NCI-H524 (cell line): ENCODE measurements around the gene ASB7.

Experiments used
- DNase-seq, 2 experiments: peaks; one replicate each; lab custom pipeline; 2025; lab: John Stamatoyannopoulos, UW

The ASB7 gene

DNA sequence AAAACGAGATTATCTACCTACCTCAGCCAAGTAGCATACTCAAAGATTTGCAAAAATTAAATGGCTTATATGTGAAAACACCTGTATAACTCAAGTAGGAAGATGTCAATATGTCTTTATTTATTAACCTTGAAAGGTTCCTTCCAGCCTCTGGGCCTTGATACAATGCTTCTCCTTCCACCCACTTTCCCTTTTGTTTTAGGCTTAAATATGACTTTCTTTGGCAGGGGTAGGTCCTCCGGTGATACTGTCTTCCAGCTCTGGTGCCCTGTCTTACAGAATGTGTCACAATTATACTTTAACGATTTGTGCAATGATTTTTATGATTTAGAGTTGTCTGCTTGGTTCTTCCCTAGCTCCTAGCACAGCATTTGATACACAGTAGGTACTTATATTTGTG is 4.5 kb upstream of the ASB7 start:
- no peak for DNase-seq

DNA sequence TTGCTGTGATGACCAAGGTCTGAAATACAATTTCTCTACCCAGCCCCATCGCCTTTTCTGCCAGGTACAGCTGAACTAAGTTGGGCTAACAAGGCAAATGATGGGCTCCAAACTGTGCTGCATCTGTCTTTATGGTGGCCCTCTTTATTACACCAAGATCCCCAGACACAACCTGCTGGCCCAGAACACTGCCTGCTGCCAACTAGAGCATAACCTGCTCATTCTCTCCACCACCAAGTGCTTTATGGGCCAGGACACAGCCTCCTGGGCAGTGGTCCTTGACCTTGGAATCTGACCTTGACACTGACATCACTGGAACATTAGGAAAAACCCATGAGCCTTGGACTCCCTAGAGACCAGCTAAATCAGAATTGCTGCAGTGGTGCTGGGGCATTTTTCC is 3.7 kb upstream of the ASB7 start:
- no peak for DNase-seq

DNA sequence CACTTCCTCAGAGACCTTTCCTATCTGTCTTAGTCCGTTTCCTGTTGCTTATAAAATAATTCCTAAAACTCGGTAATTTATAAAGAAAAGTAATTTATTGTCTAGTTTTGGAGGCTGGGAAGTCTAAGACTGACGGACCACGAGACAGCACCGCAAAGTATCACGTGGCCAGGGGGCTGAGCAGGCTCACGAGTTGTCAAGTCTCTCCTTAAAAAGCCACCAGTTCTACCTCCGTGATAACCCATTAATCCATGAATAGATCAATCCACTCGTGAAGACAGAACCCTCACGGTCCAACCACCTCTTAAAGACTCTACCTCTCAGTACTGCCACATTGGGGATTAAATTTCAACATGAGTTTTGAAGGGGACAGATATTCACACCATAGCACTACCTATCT is 1.2 kb upstream of the ASB7 start:
- peak in 1 of 2 experiments; percentile 43 for DNase-seq

- DNase-seq, result peak; percentile 77 to 83
Observed at GRCh38 chr15:100601617-100602063, 749 bp upstream of the ASB7 start.

DNA sequence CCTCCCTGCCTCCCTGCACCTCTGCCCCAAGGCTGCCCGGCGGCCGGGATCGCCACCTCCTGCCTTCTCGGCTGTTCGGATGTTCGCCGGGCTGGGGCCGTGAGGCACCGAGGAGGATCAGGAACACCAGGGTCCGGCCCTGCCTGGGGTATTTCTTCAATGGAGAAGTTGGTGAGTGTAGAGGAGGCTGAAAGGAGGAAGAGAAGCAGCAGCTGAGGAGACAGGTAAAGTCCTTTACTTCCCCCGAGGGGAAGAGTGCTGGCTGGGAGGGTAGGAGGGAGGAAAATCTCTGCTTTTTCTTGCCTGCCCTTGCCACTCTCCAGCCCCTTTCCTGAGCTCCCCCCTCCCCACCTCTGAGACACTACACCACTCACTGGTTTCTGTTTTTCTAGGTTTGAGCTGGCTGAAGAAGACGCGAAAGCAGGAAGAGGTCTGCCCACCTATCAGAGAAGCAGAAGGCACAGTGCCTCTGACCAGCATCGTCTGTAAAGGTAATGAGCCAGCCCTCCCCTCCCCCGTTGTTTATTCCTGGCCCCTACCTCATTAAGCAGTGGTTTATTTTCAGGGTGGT is 519 bp downstream of the ASB7 start:
- DNase-seq, result peak in 1 of 2 experiments; percentile 32

DNA sequence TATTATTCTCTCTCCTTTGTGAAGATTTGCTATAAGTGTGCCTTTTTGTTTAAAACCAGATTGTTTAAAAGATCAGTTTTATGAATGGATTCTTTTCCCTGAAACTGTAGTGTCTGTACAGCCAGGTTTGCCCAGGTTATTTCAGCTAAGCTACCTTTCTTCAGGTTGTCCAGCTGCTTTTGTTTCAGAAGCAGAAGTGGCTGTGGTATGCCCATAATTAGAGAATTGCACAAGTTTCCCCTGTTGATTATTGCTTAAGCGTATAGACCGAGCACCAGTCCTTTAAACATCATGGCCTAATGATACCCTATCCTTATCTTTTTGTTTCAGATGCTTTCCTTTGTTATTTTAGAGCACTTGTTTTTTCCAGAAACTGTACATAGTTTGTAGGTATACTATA is 10.2 kb downstream of the ASB7 start:
- DNase-seq, result no peak

DNA sequence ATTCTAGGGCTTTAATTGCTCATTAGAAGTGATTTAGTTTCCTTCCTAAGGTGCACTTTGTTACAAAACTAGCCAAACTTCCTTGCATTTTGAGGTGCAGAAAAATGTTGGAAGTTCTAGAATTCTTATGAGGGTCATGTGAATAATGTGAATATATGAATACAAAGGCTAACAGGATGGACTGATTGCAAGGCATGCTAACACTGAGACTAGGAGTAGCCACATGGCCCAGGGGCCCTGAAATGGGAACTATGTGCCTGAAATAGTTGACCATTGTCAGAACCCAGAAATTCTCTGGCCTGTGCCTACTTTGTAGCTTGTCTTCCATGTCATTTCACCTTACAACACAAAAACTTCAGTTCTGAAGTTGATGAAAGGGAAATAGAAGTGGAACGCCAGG is 10.8 kb downstream of the ASB7 start:
- DNase-seq, result no peak

DNA sequence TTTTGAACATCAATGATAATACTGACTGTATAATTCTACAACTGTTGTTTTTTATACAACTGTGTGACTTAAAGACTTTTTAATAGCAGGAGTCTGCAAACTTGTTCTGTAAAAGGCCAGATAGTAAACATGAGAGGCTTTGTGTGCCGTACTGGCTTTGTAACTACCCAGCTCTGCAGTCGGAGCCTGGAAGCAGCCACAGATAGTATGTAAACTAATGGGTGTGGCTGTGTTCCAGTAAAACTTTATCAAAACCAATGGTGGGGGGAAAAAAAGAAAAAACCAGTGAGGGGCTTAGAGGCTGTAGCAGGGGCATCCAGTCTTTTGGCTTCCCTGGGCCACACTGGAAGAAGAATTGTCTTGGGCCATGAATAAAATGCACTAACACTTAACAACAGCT is 11.9 kb downstream of the ASB7 start:
- DNase-seq, result no peak

DNA sequence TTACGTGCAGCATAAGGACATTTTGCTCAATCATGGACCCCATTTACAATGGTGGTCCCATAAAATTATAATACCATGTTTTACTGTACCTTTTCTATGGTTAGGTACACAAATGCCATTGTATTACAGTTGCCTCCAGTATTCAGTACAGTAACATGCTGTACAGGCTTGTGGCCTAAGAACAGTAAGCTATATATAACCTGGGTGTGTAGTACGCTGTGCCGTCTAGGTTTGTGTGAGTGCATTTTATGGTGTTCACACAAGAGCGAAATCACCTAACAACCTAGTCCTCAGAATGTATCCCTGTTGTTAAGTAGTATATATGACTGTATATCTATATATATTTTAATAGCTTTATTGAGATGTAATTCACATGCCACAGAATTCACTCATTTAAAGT is 12.5 kb downstream of the ASB7 start:
- DNase-seq, result no peak

- DNase-seq, result no peak
Observed at GRCh38 chr15:100615801-100616200, 13.4 kb downstream of the ASB7 start.

DNA sequence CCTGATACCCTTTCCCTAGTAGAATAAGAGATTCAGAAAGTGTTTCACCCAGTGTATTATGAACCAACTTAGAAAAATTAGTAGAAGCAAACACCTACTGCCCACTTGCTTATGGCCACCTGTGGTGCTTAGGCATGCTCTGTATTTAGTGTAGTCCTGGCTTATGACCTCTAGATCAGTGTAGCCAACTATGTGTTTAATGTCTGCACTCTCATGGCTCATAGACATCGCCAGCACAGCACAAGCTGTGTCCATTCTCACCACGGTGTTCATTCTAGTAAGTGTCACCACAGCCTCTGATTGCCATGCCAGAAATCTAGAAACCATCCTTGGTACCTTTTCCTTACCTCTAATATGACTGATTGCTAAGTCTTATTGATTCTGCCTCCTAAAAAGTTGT is 14.3 kb downstream of the ASB7 start:
- DNase-seq, result no peak

DNA sequence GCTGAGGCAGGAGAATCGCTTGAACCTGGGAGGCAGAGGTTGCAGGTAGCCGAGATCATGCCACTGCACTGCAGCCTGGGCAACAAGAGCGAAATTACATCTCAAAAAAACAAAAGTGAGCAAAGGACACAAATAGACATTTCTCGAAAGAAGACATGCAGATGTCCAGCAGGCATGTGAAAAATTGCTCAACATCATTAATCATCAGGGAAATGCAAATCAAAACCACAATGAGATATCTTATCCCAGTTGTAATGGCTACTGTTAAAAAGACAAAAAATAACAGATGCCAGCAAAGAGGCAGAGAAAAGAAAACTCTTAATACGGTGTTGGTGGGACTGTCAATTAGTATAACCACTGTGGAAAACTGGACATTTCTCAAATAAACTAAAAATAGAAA is 20.9 kb downstream of the ASB7 start:
- DNase-seq, result no peak

DNA sequence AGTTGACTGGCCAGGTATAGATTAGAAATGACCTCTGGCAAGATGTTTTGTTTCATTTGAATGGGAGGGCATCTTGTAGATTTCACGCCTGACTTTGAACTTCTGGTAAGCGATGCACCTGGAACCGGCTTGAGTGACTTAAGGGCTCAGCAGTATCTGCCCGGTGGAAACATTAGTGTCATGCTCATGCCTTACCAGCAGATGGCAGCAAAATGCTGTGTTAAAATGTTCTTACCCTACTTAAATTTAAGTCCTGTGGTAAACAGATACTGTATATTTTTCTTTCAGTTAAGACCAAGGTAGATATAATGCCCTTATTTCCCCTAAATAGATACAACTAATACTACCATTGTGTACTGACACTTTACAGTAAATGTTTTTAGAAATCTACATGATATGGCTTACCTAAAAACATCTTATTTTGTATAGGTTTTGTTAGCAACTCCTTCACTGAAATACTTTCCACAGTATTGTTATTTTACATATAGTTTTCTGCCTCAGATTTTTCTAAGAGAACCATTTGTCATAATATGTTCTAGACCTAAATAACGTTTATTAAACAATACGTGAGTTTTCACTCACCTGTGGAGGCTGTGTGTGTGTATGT is 25.5 kb downstream of the ASB7 start:
- peak; percentile 37 to 79 for DNase-seq

DNA sequence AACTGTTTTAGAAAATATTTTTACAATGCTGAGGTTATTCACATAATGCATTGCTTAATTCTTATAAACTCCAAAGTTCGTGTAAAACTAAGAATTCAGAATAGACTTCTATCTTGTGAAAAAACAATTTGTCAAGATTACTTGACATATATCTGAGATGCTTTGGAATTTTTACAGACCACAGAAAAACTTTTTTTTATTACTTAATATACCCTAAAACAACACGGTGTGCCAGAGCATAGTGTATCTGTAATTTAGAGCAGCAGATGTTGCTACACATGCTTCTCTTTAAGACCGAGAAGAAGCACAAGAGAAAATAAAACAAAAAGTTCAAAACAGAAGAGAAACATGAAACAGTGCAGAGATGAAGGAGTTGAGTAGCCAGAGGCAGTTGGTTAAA is 26.4 kb downstream of the ASB7 start:
- DNase-seq, result no peak

DNA sequence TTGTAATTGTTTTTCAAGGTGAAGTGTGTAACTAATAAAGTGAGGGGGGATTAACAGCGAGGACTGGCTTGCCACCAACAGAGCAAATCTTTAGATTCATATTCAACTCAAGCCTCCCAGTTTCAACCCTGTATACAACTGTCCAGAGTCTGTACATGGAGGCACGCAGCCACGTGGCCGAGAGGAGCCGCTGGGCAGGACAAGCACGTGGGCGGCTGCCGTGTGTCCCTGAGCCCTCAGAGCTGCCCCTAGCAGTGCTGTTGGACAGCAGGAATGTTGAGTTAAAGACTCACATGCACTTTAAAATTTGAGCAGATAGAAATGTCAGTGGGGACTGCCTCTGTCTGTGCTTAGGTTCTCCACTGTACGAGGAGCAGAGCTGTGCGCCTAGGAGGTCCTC is 29.4 kb downstream of the ASB7 start:
- no peak for DNase-seq

- no peak for DNase-seq
Observed at GRCh38 chr15:100633763-100634075, 31.3 kb downstream of the ASB7 start.

- DNase-seq, result no peak
Observed at GRCh38 chr15:100635406-100636071, 33.1 kb downstream of the ASB7 start.

- no peak for DNase-seq
Observed at GRCh38 chr15:100638177-100638730, 35.9 kb downstream of the ASB7 start.

DNA sequence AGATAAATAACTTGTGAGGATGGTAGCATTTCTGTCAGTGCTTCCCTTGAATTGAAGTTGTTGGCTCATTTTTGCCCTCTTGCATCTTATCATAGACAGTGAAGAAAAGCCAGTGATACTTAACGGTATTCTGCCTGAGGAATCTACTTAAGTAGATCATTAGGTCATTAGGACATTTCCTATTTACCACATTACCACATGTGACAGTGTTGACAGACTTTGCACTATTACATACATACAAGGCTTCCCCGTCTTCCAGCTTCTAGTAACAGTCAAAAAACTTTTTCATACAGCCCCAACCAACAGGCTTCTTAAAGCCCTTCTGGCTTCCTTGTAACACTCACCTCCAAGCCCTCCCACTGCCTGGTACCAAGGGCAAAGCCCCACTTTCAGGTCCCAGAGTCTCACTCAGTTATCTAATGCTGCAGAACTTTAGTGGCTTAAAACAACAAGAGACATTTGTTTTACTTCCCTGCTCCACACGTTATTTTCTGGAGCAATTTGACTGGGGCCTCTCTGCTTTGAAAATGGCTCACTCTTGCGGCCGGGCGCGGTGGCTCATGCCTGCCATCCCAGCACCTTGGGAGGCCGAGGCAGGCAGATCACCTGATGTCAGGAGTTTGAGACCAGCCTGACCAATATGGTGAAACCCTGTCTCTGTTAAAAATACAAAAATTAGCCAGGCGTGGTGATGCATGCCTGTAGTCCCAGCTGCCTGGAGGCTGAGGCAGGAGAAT is 40.0 kb downstream of the ASB7 start:
- no peak for DNase-seq

DNA sequence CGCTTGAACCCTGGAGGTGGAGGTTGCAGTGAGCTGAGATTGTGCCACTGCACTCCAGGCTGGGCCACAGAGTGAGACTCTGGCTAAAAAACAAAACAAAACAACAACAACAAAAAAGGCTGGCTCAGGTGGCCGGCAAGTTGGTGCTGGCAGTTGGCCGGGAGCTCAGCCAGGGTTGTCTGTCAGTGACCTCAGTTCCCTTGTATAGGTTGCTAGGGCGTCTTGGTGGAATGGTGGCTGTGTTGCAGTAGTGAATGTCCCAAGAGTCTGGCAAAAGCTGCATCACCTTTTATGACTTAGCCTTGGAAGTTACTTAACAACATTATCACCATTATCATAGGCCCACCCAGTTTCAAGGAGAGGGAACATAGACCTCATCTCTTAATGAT is 40.6 kb downstream of the ASB7 start:
- no peak for DNase-seq

- DNase-seq, result no peak
Observed at GRCh38 chr15:100645671-100646070, 43.3 kb downstream of the ASB7 start.

DNA sequence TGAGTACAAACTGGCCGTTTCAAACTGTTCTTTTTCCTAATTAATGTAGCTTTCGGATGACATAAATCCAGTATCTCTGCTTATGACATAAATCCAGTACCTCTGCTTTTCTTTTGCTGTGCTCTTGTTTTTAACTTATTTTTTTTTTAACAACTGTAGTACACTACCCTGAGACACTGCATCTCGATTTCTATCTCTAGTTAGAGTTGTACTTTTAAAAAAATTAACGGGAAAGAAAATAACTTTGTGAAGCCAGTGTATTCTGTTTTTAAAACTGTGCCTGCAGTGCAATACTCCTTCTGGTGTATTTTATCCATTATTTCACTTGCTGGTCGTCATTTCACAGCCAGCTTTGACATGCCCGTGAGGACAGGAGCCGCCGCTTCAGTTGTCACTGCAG is 46.6 kb downstream of the ASB7 start:
- DNase-seq, result no peak

GRCh38 chr15:100650685-100651084 is 48.3 kb downstream of the ASB7 start:
- no peak for DNase-seq
